Measurements from ENCODE around the gene SETX. TPM values are rescaled to one million over a fixed set of nuclear protein-coding genes. Genes with fewer than 3 reads are reported as not detected.

SETX gene
- total RNA-seq, 1 experiment from 2014 or later = 44.3 TPM

DNA sequence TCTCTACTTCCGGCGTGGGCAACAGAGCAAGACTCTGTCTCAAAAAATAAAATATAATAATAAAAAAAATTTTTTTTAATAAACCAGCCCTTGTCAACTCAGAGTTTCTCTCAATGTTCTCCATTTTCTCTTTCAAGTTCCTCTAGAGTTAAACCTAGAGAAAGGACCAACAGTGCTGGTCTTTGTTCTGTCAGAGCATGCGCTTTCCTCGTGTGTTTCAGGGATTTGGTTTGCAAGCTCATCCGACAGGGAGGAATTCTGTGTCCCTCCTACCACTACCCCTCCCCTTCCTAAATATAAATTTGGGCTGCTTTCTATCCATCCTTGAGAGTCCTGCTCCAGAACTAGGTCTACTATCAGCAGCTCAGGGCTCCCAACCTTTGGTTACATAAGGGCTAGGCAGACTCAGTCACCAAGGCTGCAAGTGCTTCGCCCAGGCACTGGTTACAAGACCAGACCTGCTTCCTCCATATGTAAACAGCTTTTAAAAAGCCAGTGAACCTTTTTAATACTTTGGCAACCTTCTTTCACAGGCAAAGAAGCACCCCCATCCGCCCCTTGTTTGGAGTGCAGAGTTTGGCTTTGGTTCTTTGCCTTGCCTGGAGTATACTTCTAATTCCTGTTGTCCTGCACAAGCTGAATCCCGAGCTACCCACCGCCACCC is 13.5 kb downstream of the SETX start:
- DNase-seq = no peak
- Histone ChIP-seq H2BK20ac (ENCODE audit: low read depth, low read length, poor library complexity, severe bottlenecking) (no peak overlapping the region), H3K18ac (ENCODE audit: insufficient read length, low read depth, low read length) (no peak overlapping the region), H3K23me2 (ENCODE audit: insufficient read length, low read depth, low read length, poor library complexity, severe bottlenecking) (no peaks in the 10 kb centered on the region), H3K9me3 (ENCODE audit: control insufficient read depth, low read depth, low read length) (no peaks in the 10 kb centered on the region), H4K8ac (replicated peaks; ENCODE audit: insufficient read length, low read depth, low read length) (no peak overlapping the region), H4K91ac (ENCODE audit: insufficient read length, low read depth, low read length) (no peak overlapping the region), H2BK120ac (ENCODE audit: low read depth, low read length, poor library complexity, severe bottlenecking) (no peak overlapping the region), H3K79me2 (ENCODE audit: insufficient read depth, low read length) (no peaks in the 10 kb centered on the region), H3K9ac (ENCODE audit: extremely low read depth, insufficient read length, low read length) (no peak overlapping the region), H3K23ac (ENCODE audit: insufficient read length, low read depth, low read length) (no peak overlapping the region), H3K27ac (ENCODE audit: insufficient read length, low read depth, low read length) (no peak overlapping the region), H2BK5ac (ENCODE audit: insufficient read length, low read length) (no peak overlapping the region), H4K5ac (ENCODE audit: insufficient read length, low read depth, low read length) (no peak overlapping the region), H3K79me1 (ENCODE audit: insufficient read depth, low read depth, low read length, poor library complexity, severe bottlenecking) (no peaks in the 10 kb centered on the region), H4K20me1 (ENCODE audit: control insufficient read depth, insufficient read depth, insufficient read length) (no peaks in the 10 kb centered on the region), H3K4ac (ENCODE audit: low read depth, low read length) (no peak overlapping the region), H3K56ac (ENCODE audit: insufficient read length, low read depth, low read length) (no peak overlapping the region), H3T11ph (ENCODE audit: low read length) (no peak overlapping the region), H2BK15ac (ENCODE audit: low read depth, low read length) (no peak overlapping the region), H3K27me3 (ENCODE audit: insufficient read depth, low read length) (no peaks in the 10 kb centered on the region), H3K14ac (ENCODE audit: insufficient read depth, low read length) (no peak overlapping the region), H2BK12ac (ENCODE audit: insufficient read length, low read depth, low read length) (no peak overlapping the region), H3K4me2 (ENCODE audit: insufficient read depth, insufficient read length, low read length) (no peak overlapping the region), H2AK5ac (ENCODE audit: insufficient read length, low read length) (no peak overlapping the region), H3K4me1 (ENCODE audit: insufficient read depth, low read length) (no peaks in the 10 kb centered on the region), H2AFZ (ENCODE audit: low read length) (no peak overlapping the region)
- H3K36me3 Mint-ChIP-seq (ENCODE audit: insufficient read depth in 1 of 3, low read depth in 3 of 3) = peaks cover 42 to 92% (median 84%) of the 10 kb centered on the region in 3 experiments; a peak in 6 of 7 replicates
- H3K27me3 Mint-ChIP-seq (ENCODE audit: low read depth) = no peaks in the 10 kb centered on the region
- no peaks in the 10 kb centered on the region for H3K4me1 Mint-ChIP-seq
- no CpG with 5 or more reads among the region's 9 CpGs for WGBS (ENCODE audit: extremely low coverage, insufficient read length, low lambda C conversion rate)
- H3K4me3 Mint-ChIP-seq = no peak overlapping the region
- no peaks in the 10 kb centered on the region for H3K9me3 Mint-ChIP-seq
- TF ChIP-seq, protein P1, sequence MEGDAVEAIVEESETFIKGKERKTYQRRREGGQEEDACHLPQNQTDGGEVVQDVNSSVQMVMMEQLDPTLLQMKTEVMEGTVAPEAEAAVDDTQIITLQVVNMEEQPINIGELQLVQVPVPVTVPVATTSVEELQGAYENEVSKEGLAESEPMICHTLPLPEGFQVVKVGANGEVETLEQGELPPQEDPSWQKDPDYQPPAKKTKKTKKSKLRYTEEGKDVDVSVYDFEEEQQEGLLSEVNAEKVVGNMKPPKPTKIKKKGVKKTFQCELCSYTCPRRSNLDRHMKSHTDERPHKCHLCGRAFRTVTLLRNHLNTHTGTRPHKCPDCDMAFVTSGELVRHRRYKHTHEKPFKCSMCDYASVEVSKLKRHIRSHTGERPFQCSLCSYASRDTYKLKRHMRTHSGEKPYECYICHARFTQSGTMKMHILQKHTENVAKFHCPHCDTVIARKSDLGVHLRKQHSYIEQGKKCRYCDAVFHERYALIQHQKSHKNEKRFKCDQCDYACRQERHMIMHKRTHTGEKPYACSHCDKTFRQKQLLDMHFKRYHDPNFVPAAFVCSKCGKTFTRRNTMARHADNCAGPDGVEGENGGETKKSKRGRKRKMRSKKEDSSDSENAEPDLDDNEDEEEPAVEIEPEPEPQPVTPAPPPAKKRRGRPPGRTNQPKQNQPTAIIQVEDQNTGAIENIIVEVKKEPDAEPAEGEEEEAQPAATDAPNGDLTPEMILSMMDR (conservative IDR thresholded peaks at IDR 0.05) = no peak
- no peak overlapping the region for H3K27ac Mint-ChIP-seq
